Retina (tissue), 1 donor: Measurements from ENCODE around the gene MKNK2.

Experiments used
- DNase-seq: peaks from one replicate; pipeline ENCODE4 v3.0.0-alpha.2; 2016

The MKNK2 gene

GRCh38 chr19:2079865-2080301, 28.8 kb upstream of the MKNK2 start:
- DNase-seq, result no peak

DNA sequence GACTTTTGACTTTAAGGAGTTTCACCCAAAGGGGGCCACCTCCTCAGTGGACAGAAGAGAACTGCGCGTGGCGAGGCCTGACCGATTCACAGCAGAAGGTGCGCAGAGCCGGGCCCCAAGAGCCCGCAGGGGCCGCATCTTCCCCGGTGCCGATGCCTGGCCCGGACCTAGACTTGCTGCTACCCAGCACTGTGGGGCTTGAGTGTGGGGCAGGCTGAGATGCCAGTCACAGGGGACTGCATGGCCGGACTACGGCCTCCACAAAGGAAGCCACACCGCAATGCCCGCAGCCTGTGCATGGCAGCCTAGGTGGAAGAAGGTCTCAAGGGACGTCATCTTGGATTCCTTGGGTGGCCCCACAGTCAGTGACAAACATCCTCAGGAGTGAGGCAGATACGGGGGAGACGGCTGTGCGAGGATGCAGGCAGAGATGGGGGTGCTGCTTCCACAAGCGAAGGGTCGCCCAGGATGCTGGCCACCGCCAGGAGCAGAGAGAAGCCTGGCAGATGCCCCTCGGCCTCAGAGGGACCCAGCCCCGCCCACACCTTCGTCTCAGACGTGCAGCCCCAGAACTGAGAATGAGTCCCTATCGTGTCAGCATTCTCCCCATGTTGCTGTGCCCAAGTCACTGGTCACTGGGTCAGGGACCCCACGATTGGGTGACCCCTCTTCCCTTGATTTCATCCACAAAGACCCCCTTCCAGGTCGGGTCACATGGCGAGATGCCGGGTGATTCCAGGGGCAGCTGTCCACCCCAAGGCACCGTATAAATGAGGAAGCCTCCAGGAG, 28.2 kb upstream of the MKNK2 start:
- no peak for DNase-seq

- DNase-seq, result no peak
Measured at GRCh38 chr19:2077833-2078619, 27.0 kb upstream of the MKNK2 start.

DNA sequence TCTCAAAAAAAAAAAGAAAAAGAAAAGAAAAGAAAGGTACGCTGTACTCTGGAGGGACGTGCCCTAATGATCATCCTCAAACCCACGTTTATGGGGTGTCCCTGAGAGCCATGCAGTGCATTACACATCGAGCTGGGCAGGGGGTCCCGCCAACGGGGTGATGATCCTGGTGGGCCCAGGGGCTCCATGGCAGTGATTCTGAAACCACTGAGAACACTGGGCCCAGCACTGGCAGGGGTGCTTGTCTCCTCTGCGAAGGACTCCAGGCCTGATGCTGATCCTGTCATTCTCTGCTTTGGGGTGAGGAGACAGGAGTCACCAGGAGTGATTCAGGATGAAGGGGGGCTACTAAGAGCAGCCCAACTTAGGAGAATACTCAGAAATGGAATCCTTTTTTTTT, 26.4 kb upstream of the MKNK2 start:
- DNase-seq, result no peak

DNA sequence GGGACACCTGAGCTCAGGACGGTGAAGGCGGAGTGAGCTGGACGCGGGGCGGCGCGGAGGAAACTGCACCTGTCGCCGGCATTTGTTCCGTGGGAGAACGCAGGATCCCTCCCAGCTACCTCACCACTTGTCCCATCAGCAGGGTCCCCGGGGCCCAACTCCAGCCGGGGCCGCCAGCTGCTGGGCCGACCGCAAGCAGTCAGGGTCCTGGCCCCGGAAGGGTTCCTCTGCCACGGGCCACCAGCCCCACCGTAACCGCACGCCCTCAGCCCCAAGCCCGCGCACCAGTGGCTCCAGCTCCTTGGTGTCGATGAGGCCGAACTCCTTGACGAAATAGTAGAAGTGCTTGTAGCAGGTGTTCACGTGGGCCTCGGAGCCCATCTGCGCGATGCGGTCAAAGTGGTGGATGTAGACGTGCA, 25.5 kb upstream of the MKNK2 start:
- DNase-seq, result no peak

GRCh38 chr19:2072757-2073551, 21.9 kb upstream of the MKNK2 start:
- no peak for DNase-seq

- DNase-seq, result no peak
Measured at GRCh38 chr19:2070986-2071673, 20.1 kb upstream of the MKNK2 start.

DNA sequence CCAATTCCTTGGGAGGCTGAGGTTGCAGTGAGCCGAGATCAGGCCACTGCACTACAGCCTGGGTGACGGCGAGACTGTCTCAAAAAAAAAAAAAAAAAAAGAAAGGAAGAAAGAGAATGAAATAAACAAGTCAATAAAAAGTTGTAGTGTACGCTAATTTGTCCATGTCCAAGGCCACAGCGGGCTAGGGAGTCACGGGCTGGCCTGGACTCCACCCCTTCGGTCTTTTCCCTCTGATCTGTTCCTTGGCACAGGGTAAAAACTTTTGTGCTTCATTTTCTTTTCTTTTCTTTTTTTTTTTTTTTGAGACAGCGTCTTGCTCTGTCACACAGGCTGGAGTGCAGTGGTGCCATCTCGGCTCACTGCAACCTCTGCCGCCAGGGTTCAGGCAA, 19.4 kb upstream of the MKNK2 start:
- no peak for DNase-seq

GRCh38 chr19:2064788-2065524, 13.9 kb upstream of the MKNK2 start:
- DNase-seq, result peak; percentile 84

- DNase-seq, result no peak
Measured at GRCh38 chr19:2064395-2064787, 13.3 kb upstream of the MKNK2 start.

DNA sequence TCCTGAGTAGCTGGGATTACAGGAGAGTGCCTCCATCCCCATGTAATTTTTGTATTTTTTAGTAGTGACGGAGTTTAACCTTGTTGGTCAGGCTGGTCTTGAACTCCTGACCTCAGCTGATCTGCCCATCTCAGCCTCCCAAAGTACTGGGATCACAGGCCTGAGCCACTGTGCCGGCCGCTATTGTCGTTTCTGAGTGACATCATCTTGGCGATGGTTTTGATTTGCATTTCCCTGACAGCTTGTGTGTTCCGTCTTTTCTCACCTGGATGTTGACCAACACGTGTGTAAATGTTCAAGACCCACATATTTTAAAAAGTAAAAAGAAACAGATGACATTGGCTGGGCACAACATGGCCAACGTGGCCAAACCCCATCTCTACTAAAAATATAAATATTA, 12.8 kb upstream of the MKNK2 start:
- DNase-seq, result no peak

DNA sequence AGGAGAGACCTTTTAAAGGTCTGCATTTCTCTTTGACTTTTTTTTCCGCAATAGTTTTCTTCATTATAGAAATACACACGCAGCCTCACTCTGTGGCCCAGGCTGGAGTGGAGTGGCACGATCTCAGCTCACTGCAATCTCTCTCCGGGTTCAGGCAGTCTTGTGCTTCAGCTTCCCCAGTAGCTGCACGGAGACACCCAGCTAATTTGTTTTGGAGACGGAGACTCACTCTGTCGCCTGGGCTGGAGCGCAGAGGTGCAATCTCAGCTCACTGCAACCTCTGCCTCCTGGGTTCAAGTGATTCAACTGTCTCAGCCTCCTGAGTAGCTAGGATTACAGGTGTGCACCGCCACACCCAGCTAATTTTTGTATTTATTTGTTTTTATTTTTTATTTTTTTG, 11.7 kb upstream of the MKNK2 start:
- DNase-seq, result no peak

DNA sequence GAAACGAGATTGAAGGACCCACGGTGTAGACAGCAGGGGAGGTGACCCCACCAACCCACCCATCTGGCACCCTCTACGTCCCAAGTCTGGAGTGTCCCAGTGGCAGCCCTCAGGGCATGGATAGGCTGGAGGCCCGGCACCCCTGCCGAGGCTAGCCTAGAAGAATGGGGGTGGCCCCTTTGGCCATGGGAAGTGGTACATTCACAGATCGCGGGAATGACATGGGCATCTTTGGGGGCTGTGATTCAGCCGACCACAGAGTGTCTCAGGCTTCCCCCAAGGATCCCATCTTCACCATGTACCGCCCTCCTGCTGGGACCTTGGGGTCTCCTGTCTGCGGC, 11.3 kb upstream of the MKNK2 start:
- no peak for DNase-seq

DNA sequence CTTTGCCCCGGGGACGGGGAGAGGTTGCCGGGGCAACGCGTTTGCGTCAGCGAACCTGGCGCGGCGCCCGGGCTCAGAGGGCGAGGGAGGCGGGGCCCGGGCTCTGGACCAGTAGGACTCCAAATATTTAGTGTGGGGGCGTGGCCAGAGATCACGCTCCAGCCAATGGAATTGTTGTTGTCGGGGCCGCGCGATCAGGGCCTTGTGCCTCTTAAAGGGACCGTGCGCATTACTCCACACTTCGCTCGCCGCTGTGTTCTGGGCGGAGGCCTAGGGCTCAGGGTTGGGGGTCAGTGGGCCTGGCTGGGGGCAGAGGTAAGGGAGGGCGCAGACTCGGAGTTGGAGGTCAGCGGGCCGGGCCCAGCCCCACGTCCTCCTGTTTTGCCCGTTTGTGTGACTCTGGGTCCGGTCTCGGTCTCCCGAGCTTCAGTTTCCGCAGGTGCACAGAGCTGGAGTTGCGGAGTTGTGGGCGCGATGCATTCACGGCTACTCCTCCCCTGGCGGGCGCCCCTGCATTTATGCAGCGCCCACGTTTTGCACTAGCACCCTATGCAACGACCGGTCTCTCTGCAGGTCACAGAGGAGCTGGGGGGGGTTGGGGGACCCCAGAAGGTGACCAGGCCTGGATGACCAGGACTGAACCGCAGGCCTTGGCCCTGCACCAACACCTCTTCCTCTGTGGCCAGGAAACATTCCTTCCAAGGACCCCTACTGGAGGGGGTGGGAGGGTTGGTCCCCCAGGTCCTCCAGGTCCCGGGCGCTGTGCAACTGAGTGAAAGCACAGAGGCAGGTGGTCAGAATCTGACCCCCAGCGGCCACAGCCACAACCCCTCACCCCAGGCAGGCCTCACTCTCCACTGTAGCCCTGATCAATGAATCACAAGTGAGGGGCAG, 10.7 kb upstream of the MKNK2 start:
- DNase-seq, result peak; percentile 99

DNA sequence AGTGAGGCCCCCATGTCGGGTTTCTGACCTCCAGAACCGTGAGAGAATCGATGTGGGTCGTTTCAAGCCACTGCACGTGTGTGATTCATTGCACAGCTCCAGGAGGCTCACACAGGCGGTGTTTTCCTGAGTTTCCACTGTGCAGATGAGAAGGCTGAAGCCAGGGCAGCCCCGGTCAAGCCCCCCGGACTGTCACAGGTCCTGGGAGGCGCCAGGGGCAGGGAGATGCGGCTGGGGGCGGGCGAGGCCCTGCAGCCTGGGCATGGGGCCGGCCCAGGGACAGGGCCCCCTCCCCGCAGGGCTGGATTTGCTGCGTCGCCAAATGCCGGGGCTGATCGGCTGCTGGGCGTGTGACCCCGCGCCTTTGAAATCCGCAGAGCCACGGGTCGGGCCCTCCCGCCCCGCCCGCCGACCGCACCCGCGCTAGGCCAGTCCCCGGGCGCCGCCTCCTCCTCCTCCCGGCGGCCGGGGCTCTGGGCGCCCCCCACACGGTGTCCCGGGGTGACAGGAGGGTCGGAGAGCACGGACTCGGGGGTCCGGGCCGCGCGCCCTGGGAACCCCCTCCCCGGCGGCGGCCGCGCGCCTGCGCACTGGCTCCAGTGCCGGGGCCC, 9.9 kb upstream of the MKNK2 start:
- DNase-seq, result peak; percentile 91

- DNase-seq, result peak; percentile 63
Measured at GRCh38 chr19:2059422-2060201, 8.6 kb upstream of the MKNK2 start.

DNA sequence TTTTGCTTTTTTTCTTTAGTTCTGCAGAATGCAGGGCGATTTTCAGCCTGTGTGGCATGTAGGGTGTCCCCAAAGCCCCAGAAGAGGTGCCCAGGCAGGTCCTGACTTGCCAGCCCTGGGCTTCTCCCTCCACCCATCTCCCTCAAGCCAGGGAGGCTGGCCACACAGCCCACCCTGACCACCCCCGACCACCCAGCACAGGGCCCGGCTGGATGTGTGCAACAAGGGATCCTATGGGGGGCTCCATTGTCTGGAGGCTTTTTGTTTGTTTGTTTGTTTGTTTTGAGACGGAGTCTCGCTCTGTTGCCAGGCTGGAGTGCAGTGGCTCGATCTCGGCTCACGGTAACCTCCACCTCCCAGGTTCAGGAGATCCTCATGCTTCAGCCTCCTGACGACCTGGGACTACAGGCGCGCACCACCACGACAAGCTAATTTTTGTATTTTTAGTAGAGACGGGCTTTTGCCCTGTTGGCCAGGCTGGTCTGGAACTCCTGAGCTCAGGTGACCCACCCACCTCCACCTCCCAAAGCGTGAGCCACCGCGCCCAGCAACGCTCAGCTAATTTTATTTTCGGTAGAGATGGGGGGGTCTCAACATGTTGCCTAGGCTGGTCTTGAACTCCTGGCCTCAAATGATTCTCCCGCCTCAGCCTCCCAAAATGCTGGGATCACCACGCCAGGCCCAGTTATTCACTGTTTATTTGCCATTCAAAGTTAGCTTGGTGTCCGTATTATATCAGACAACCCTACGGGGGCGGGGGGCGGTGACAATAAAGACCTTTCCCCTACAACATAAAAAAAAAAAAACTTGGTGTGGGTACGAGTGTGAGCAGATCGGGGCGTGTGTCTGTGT, 7.8 kb upstream of the MKNK2 start:
- no peak for DNase-seq

- no peak for DNase-seq
Measured at GRCh38 chr19:2057484-2058469, 6.7 kb upstream of the MKNK2 start.
